Measurements from ENCODE around the gene UIMC1. TPM values are rescaled to one million over a fixed set of nuclear protein-coding genes. Genes with fewer than 3 reads are reported as not detected.

UIMC1 gene
- polyA plus RNA-seq, 3 donors: 14.8 to 35.6 (median 19.1) TPM

- Mint-ChIP-seq H3K4me3 (no peak overlapping the region), H3K27ac (no peak overlapping the region), H3K27me3 (ENCODE audit: low read depth in 3 of 3) (peaks cover 0 to 2% (median 0%) of the 10 kb centered on the region in 3 donors), H3K9me3 (peaks cover 0 to 1% (median 0%) of the 10 kb centered on the region in 7 donors), H3K4me1 (no peaks in the 10 kb centered on the region), H3K36me3 (peaks cover 66 to 82% of the 10 kb centered on the region in 2 donors)
- H4K20me1 ChIP-seq (ENCODE audit: insufficient read depth, low read length): no peaks in the 10 kb centered on the region
- intact Hi-C loops (cut with micrococcal nuclease): no loop called here
- no peak overlapping the region for H2AFZ ChIP-seq (ENCODE audit: insufficient read depth, low read depth, low read length, poor library complexity, severe bottlenecking)
- H3K4me3 ChIP-seq (replicated peaks in 1 of 3; ENCODE audit: low read depth in 2 of 3, low read length in 3 of 3): no peak overlapping the region
- H3K27me3 ChIP-seq (ENCODE audit: control insufficient read depth in 2 of 2, insufficient read depth in 2 of 2, low read length in 2 of 2): no peaks in the 10 kb centered on the region
- H3K27ac ChIP-seq (ENCODE audit: low read depth in 1 of 2, low read length in 2 of 2): no peak overlapping the region
- no peak overlapping the region for H3K9ac ChIP-seq (ENCODE audit: insufficient read depth, low read length, poor library complexity, severe bottlenecking)
- H3K9me3 ChIP-seq (replicated peaks in 1 of 2; ENCODE audit: control insufficient read depth in 1 of 2, insufficient read depth in 1 of 2, low read length in 2 of 2): no peaks in the 10 kb centered on the region
- WGBS (ENCODE audit: insufficient coverage): 100% methylated on average over 2 of the region's 4 CpGs
- no peak for DNase-seq
- peaks cover 63 to 95% of the 10 kb centered on the region in 2 donors for H3K36me3 ChIP-seq (replicated peaks in 1 of 2; ENCODE audit: control insufficient read depth in 1 of 2, insufficient read depth in 2 of 2, low read length in 2 of 2)
- no peak for TF ChIP-seq CTCF (IDR thresholded peaks at IDR 0.05)
- H3K4me1 ChIP-seq (ENCODE audit: control insufficient read depth in 1 of 2, insufficient read depth in 2 of 2, low read length in 2 of 2): no peaks in the 10 kb centered on the region
- no peaks in the 10 kb centered on the region for H3K79me2 ChIP-seq (ENCODE audit: insufficient read depth, low read length)
- no peak overlapping the region for H3K4me2 ChIP-seq (replicated peaks; ENCODE audit: extremely low read depth, low read length, poor library complexity, severe bottlenecking)
These were observed 39.1 kb upstream of the UIMC1 start for GRCh38 chr5:177045631-177046030.

DNA sequence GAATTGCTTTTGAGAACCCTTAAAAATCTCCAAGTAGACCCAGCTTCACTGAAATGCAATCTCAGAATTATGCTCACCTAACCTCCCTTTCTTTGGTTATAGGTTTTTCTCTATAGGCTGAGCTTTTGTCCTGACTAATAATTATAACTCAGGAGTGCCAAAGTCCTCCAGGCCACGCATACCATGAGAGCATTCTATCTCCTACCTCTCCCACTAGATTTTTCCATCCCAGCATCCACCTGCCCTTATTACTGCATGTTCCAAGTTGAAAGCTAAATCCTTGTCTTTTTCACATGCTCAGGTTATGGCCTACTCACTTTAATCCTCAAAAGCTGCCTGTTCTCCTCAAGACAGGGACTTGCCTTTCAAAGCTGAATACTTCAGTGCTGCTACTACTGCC lies 38.1 kb upstream of the UIMC1 start:
- Mint-ChIP-seq H3K4me3 (no peak overlapping the region), H3K27ac (no peak overlapping the region), H3K4me1 (no peaks in the 10 kb centered on the region), H3K27me3 (ENCODE audit: low read depth in 3 of 3) (peaks cover 0 to 2% (median 0%) of the 10 kb centered on the region in 3 donors), H3K36me3 (peaks cover 67 to 79% of the 10 kb centered on the region in 2 donors), H3K9me3 (peaks cover 0 to 1% (median 0%) of the 10 kb centered on the region in 7 donors)
- H3K36me3 ChIP-seq (replicated peaks in 1 of 2; ENCODE audit: control insufficient read depth in 1 of 2, insufficient read depth in 2 of 2, low read length in 2 of 2): peaks cover 59 to 85% of the 10 kb centered on the region in 2 donors
- no peak for TF ChIP-seq CTCF (IDR thresholded peaks at IDR 0.05)
- no peak overlapping the region for H3K4me3 ChIP-seq (replicated peaks in 1 of 3; ENCODE audit: low read depth in 2 of 3, low read length in 3 of 3)
- H3K4me2 ChIP-seq (replicated peaks; ENCODE audit: extremely low read depth, low read length, poor library complexity, severe bottlenecking): no peak overlapping the region
- H3K4me1 ChIP-seq (ENCODE audit: control insufficient read depth in 1 of 2, insufficient read depth in 2 of 2, low read length in 2 of 2): no peaks in the 10 kb centered on the region
- no peak overlapping the region for H2AFZ ChIP-seq (ENCODE audit: insufficient read depth, low read depth, low read length, poor library complexity, severe bottlenecking)
- intact Hi-C loops (cut with micrococcal nuclease): no loop called here
- no peak overlapping the region for H3K9ac ChIP-seq (ENCODE audit: insufficient read depth, low read length, poor library complexity, severe bottlenecking)
- no peaks in the 10 kb centered on the region for H3K27me3 ChIP-seq (ENCODE audit: control insufficient read depth in 2 of 2, insufficient read depth in 2 of 2, low read length in 2 of 2)
- no peaks in the 10 kb centered on the region for H4K20me1 ChIP-seq (ENCODE audit: insufficient read depth, low read length)
- H3K9me3 ChIP-seq (replicated peaks in 1 of 2; ENCODE audit: control insufficient read depth in 1 of 2, insufficient read depth in 1 of 2, low read length in 2 of 2): no peaks in the 10 kb centered on the region
- WGBS (ENCODE audit: insufficient coverage): 100% methylated on average over 1 of the region's 1 CpG
- no peak overlapping the region for H3K27ac ChIP-seq (ENCODE audit: low read depth in 1 of 2, low read length in 2 of 2)
- no peak for DNase-seq
- no peaks in the 10 kb centered on the region for H3K79me2 ChIP-seq (ENCODE audit: insufficient read depth, low read length)

Data from CD14-positive monocyte (primary cell).